ENCODE results near the gene UNC13A.
"Not testable (repeated sequence)": the region's sequence is repeated elsewhere in the genome, so short reads cannot be mapped to it uniquely, and the experiment has no call there.

Gene UNC13A

GRCh38 chr19:17601683-17602082 is 86.5 kb downstream of the UNC13A start:
- DNase-seq: no peak

GRCh38 chr19:17599780-17600179 is 88.4 kb downstream of the UNC13A start:
- no peak for DNase-seq

GRCh38 chr19:17598953-17599352 is 89.2 kb downstream of the UNC13A start:
- no peak for DNase-seq

- DNase-seq: not testable (repeated sequence)
Measured at GRCh38 chr19:17598063-17598462, 90.1 kb downstream of the UNC13A start.

- not testable (repeated sequence) for DNase-seq
Measured at GRCh38 chr19:17594296-17594695, 93.9 kb downstream of the UNC13A start.

- no peak for DNase-seq
Measured at GRCh38 chr19:17590866-17591265, 97.3 kb downstream of the UNC13A start.

GRCh38 chr19:17585395-17585794 is 102.8 kb downstream of the UNC13A start:
- DNase-seq: not testable (repeated sequence)

GRCh38 chr19:17584132-17584531 is 104.0 kb downstream of the UNC13A start:
- DNase-seq: no peak

- no peak for DNase-seq
Measured at GRCh38 chr19:17582613-17583012, 105.5 kb downstream of the UNC13A start.

- no peak for DNase-seq
Measured at GRCh38 chr19:17581211-17581874, 106.8 kb downstream of the UNC13A start.

- no peak for DNase-seq
Measured at GRCh38 chr19:17580470-17581144, 107.5 kb downstream of the UNC13A start.

- DNase-seq: peak; percentile 77 to 78
Measured at GRCh38 chr19:17579661-17580244, 108.4 kb downstream of the UNC13A start.

- DNase-seq: peak in 1 of 2 donors; percentile 20
Measured at GRCh38 chr19:17577457-17578097, 110.6 kb downstream of the UNC13A start.

- no peak for DNase-seq
Measured at GRCh38 chr19:17576758-17577456, 111.2 kb downstream of the UNC13A start.

- peak in 1 of 2 donors; percentile 9 for DNase-seq
Measured at GRCh38 chr19:17575871-17576757, 112.0 kb downstream of the UNC13A start.

GRCh38 chr19:17572638-17573037 is 115.5 kb downstream of the UNC13A start:
- DNase-seq: no peak

GRCh38 chr19:17570791-17571190 is 117.4 kb downstream of the UNC13A start:
- no peak for DNase-seq

- not testable (repeated sequence) for DNase-seq
Measured at GRCh38 chr19:17570291-17570690, 117.9 kb downstream of the UNC13A start.

GRCh38 chr19:17567940-17568339 is 120.2 kb downstream of the UNC13A start:
- no peak for DNase-seq

GRCh38 chr19:17565611-17566010 is 122.5 kb downstream of the UNC13A start:
- peak in 1 of 2 donors; percentile 16 for DNase-seq

- DNase-seq: no peak
Measured at GRCh38 chr19:17564781-17565180, 123.4 kb downstream of the UNC13A start.

- no peak for DNase-seq
Measured at GRCh38 chr19:17562561-17562960, 125.6 kb downstream of the UNC13A start.
